Muscle layer of colon (tissue), 2 donors: ENCODE measurements around the gene CLDN25.
A peak's percentile ranks its signal among the peaks of the same experiment; 100 is the strongest.
"Not testable (repeated sequence)": the region's sequence is repeated elsewhere in the genome, so short reads cannot be mapped to it uniquely, and the experiment has no call there.

ENCODE experiments used
- H3K27ac ChIP-seq: one replicate; pipeline ENCODE4 v1.7.0; 2013; ENCODE audit warnings: low read depth, mild to moderate bottlenecking, low read length, moderate library complexity
- H3K27me3 ChIP-seq, 2 donors: one replicate each; pipeline ENCODE4 v1.7.0; 2013; ENCODE audit warnings: low read length in 2 of 2, mild to moderate bottlenecking in 2 of 2; ENCODE audit not compliant: insufficient read depth in 2 of 2, control insufficient read depth in 1 of 2
- H3K36me3 ChIP-seq: one replicate; pipeline ENCODE4 v1.7.0; 2013; ENCODE audit warnings: mild to moderate bottlenecking, low read length; ENCODE audit not compliant: insufficient read depth
- H3K4me1 ChIP-seq: one replicate; pipeline ENCODE4 v1.7.0; 2013; ENCODE audit warnings: mild to moderate bottlenecking, low read length; ENCODE audit not compliant: insufficient read depth
- H3K4me3 ChIP-seq, 2 donors: one replicate each; pipeline ENCODE4 v1.7.0; 2013; ENCODE audit warnings: low read length in 2 of 2, low read depth in 1 of 2, mild to moderate bottlenecking in 1 of 2, moderate library complexity in 1 of 2
- H3K9ac ChIP-seq: one replicate; pipeline ENCODE4 v1.7.0; 2013; ENCODE audit warnings: low read length
- H3K9me3 ChIP-seq: one replicate; pipeline ENCODE4 v1.7.0; 2013; ENCODE audit warnings: mild to moderate bottlenecking, low read length
- donor health status: abdominal sarcoma.
- donor health status: Adenocarcinoma of cecum.

Gene CLDN25

GRCh38 chr11:113774174-113774503 is 5.5 kb upstream of the CLDN25 start:
- no peak overlapping the region for H3K9ac ChIP-seq
- peak overlapping the region; percentile 84 for H3K27ac ChIP-seq
- H3K27me3 ChIP-seq = no peaks in the 10 kb centered on the region
- no peaks in the 10 kb centered on the region for H3K36me3 ChIP-seq
- H3K9me3 ChIP-seq = no peaks in the 10 kb centered on the region
- H3K4me1 ChIP-seq = peaks cover 8% of the 10 kb centered on the region
- peak overlapping the region in 1 of 2 donors; percentile 98 for H3K4me3 ChIP-seq

- Histone ChIP-seq H3K4me1 (no peaks in the 10 kb centered on the region), H3K4me3 (no peak overlapping the region), H3K27me3 (no peaks in the 10 kb centered on the region), H3K9ac (no peak overlapping the region), H3K9me3 (no peaks in the 10 kb centered on the region), H3K27ac (no peak overlapping the region), H3K36me3 (no peaks in the 10 kb centered on the region)
These were observed 1.3 kb upstream of the CLDN25 start for GRCh38 chr11:113778111-113778910.

- H3K4me3 ChIP-seq = no peak overlapping the region
- no peak overlapping the region for H3K9ac ChIP-seq
- H3K27me3 ChIP-seq = no peaks in the 10 kb centered on the region
- H3K27ac ChIP-seq = no peak overlapping the region
- H3K4me1 ChIP-seq = no peaks in the 10 kb centered on the region
- no peaks in the 10 kb centered on the region for H3K36me3 ChIP-seq
- H3K9me3 ChIP-seq = no peaks in the 10 kb centered on the region
These were observed 2.1 kb downstream of the CLDN25 start for GRCh38 chr11:113781682-113782081.

- H3K27ac ChIP-seq = no peak overlapping the region
- H3K9ac ChIP-seq = no peak overlapping the region
- no peaks in the 10 kb centered on the region for H3K27me3 ChIP-seq
- H3K9me3 ChIP-seq = no peaks in the 10 kb centered on the region
- no peaks in the 10 kb centered on the region for H3K4me1 ChIP-seq
- no peaks in the 10 kb centered on the region for H3K36me3 ChIP-seq
- H3K4me3 ChIP-seq = no peak overlapping the region
These were observed 2.5 kb downstream of the CLDN25 start for GRCh38 chr11:113782134-113782533.

GRCh38 chr11:113789016-113789415 is 9.4 kb downstream of the CLDN25 start:
- H3K27me3 ChIP-seq, H3K4me3 ChIP-seq, H3K4me1 ChIP-seq, H3K27ac ChIP-seq, H3K36me3 ChIP-seq, H3K9me3 ChIP-seq, H3K9ac ChIP-seq: not testable (repeated sequence)

- H3K9me3 ChIP-seq = no peaks in the 10 kb centered on the region
- H3K27me3 ChIP-seq = no peaks in the 10 kb centered on the region
- no peak overlapping the region for H3K9ac ChIP-seq
- no peaks in the 10 kb centered on the region for H3K36me3 ChIP-seq
- no peak overlapping the region for H3K27ac ChIP-seq
- no peaks in the 10 kb centered on the region for H3K4me1 ChIP-seq
- H3K4me3 ChIP-seq = no peak overlapping the region
These were observed 10.2 kb downstream of the CLDN25 start for GRCh38 chr11:113789675-113790320.

- H3K36me3 ChIP-seq = peaks cover 18% of the 10 kb centered on the region
These were observed 17.2 kb downstream of the CLDN25 start for GRCh38 chr11:113796663-113797259.

GRCh38 chr11:113802621-113803020 is 23.0 kb downstream of the CLDN25 start:
- H3K27me3 ChIP-seq = no peaks in the 10 kb centered on the region
- no peaks in the 10 kb centered on the region for H3K4me1 ChIP-seq
- H3K27ac ChIP-seq = no peak overlapping the region
- H3K9me3 ChIP-seq = no peaks in the 10 kb centered on the region
- H3K4me3 ChIP-seq = no peak overlapping the region
- H3K36me3 ChIP-seq = peaks cover 56% of the 10 kb centered on the region
- H3K9ac ChIP-seq = no peak overlapping the region

More at GRCh38 chr11:113796663-113797259, 17.2 kb downstream of the CLDN25 start:
- no peak overlapping the region for H3K9ac ChIP-seq
- H3K4me1 ChIP-seq = no peaks in the 10 kb centered on the region
- no peaks in the 10 kb centered on the region for H3K9me3 ChIP-seq
- H3K27me3 ChIP-seq = no peaks in the 10 kb centered on the region
- H3K27ac ChIP-seq = no peak overlapping the region
- H3K4me3 ChIP-seq = no peak overlapping the region

- Histone ChIP-seq H3K27ac (no peak overlapping the region), H3K9ac (no peak overlapping the region), H3K9me3 (no peaks in the 10 kb centered on the region), H3K4me3 (no peak overlapping the region), H3K36me3 (peaks cover 61% of the 10 kb centered on the region), H3K4me1 (no peaks in the 10 kb centered on the region), H3K27me3 (no peaks in the 10 kb centered on the region)
These were observed 26.0 kb downstream of the CLDN25 start for GRCh38 chr11:113805640-113806039.

GRCh38 chr11:113806406-113806805 is 26.8 kb downstream of the CLDN25 start:
- Histone ChIP-seq H3K9ac (no peak overlapping the region), H3K27me3 (no peaks in the 10 kb centered on the region), H3K9me3 (no peaks in the 10 kb centered on the region), H3K36me3 (peaks cover 57% of the 10 kb centered on the region), H3K4me3 (no peak overlapping the region), H3K4me1 (no peaks in the 10 kb centered on the region), H3K27ac (no peak overlapping the region)

GRCh38 chr11:113808931-113809330 is 29.3 kb downstream of the CLDN25 start:
- Histone ChIP-seq H3K4me1 (no peaks in the 10 kb centered on the region), H3K36me3 (peaks cover 42% of the 10 kb centered on the region), H3K4me3 (no peak overlapping the region), H3K9me3 (no peaks in the 10 kb centered on the region), H3K27ac (no peak overlapping the region), H3K27me3 (no peaks in the 10 kb centered on the region), H3K9ac (no peak overlapping the region)
